Measurements from ENCODE around the gene CREBZF.
"Not testable (repeated sequence)": the region's sequence is repeated elsewhere in the genome, so short reads cannot be mapped to it uniquely, and the experiment has no call there.

Gene CREBZF

GRCh38 chr11:85619499-85619898 is 45.4 kb downstream of the CREBZF start:
- no peak for DNase-seq

GRCh38 chr11:85611643-85612042 is 53.3 kb downstream of the CREBZF start:
- DNase-seq, result not testable (repeated sequence)

All from activated CD4-positive, CD25-positive, alpha-beta regulatory T cell treated with anti-CD3 and anti-CD28 coated beads, Interleukin-2, amount 50 U/mL, for 72 hours (primary cell).